ENCODE results near the gene CLPTM1L.

DNA sequence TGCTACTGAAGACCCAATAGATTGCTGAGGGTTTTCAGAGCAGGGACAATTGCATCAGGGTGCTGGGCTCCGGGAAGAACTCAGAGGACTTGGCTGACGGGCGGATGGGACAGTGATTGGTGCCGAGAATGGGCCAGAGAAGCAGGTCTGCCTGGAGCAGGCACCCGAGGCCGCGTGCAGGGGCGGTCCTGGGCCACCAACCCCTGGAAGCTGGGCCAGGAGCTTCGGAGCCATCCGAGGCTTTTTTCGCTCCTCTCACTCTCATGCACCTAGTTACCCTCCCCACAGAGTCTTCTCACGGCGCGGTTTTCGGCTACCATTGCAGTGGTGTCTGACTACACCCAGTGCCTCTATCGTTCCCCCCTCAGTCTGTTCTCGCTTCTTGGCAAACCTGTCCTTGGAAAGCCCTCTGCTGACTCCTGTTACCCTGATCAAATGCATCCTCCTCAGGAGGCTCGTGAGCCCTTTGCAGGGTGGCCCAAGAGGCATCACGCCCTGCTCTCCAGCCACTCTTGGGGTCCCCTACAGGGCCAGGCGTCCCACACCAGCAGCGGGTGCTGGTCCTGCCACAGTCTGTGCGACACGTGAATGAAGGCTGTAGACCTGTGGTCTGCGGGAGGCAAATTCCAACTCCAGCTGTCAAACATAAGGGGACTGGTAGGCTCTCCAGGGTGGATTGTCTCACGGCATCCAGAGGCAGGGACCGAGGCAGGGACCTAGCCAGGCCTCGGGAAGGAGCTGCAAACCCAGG is 1.2 kb upstream of the CLPTM1L start:
- TF ChIP-seq EP300 (IDR thresholded peaks at IDR 0.05) (no peak), POLR2A (IDR thresholded peaks at IDR 0.05) (no peak), POLR2AphosphoS5 (IDR thresholded peaks at IDR 0.05) (no peak)
- TF ChIP-seq, protein P1, sequence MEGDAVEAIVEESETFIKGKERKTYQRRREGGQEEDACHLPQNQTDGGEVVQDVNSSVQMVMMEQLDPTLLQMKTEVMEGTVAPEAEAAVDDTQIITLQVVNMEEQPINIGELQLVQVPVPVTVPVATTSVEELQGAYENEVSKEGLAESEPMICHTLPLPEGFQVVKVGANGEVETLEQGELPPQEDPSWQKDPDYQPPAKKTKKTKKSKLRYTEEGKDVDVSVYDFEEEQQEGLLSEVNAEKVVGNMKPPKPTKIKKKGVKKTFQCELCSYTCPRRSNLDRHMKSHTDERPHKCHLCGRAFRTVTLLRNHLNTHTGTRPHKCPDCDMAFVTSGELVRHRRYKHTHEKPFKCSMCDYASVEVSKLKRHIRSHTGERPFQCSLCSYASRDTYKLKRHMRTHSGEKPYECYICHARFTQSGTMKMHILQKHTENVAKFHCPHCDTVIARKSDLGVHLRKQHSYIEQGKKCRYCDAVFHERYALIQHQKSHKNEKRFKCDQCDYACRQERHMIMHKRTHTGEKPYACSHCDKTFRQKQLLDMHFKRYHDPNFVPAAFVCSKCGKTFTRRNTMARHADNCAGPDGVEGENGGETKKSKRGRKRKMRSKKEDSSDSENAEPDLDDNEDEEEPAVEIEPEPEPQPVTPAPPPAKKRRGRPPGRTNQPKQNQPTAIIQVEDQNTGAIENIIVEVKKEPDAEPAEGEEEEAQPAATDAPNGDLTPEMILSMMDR (IDR thresholded peaks at IDR 0.05) = no peak

Data from sigmoid colon (tissue), 4 donors.